Endodermal cell (in vitro differentiated cells): ENCODE data around the gene WDFY2. TPM values are rescaled to one million over a fixed set of nuclear protein-coding genes. Genes with fewer than 3 reads are reported as not detected.
"Not testable (repeated sequence)": the region's sequence is repeated elsewhere in the genome, so short reads cannot be mapped to it uniquely, and the experiment has no call there.

Experiments
- DNase-seq: peaks from one replicate; pipeline ENCODE4 v3.0.0-alpha.2; 2017
- H3K27ac ChIP-seq: 2 replicates; pipeline ENCODE4 v1.5.1; 2013; ENCODE audit warnings: mild to moderate bottlenecking, low read depth, low read length, moderate library complexity
- H3K27me3 ChIP-seq: 2 replicates; pipeline ENCODE4 v1.6.1; 2013; ENCODE audit warnings: mild to moderate bottlenecking, low read length, moderate library complexity; ENCODE audit not compliant: insufficient read depth, control insufficient read depth, poor library complexity, severe bottlenecking
- H3K36me3 ChIP-seq: 2 replicates; pipeline ENCODE4 v1.7.0; 2013; ENCODE audit warnings: mild to moderate bottlenecking, low read length, moderate library complexity; ENCODE audit not compliant: control insufficient read depth, insufficient read depth
- H3K4me1 ChIP-seq: one replicate; pipeline ENCODE4 v1.7.0; 2013; ENCODE audit warnings: low read length; ENCODE audit not compliant: control insufficient read depth, insufficient read depth
- H3K4me3 ChIP-seq: 2 replicates; pipeline ENCODE4 v1.5.1; 2013; ENCODE audit warnings: mild to moderate bottlenecking, low read length, moderate library complexity
- H3K9ac ChIP-seq: 2 replicates; pipeline ENCODE4 v1.6.1; 2013; ENCODE audit warnings: mild to moderate bottlenecking, low read length, moderate library complexity; ENCODE audit not compliant: poor library complexity, severe bottlenecking; ENCODE audit errors: extremely low read depth
- H3K9me3 ChIP-seq: 2 replicates; pipeline ENCODE4 v1.6.1; 2013; ENCODE audit warnings: mild to moderate bottlenecking, low read length, moderate library complexity; ENCODE audit not compliant: control insufficient read depth
- H3K27ac Mint-ChIP-seq: 2 replicates; pipeline ENCODE4 v1.8.0; 2020; ENCODE audit warnings: mixed read lengths
- H3K27me3 Mint-ChIP-seq: 2 replicates; pipeline ENCODE4 v1.8.0; 2021; ENCODE audit warnings: mild to moderate bottlenecking, mixed read lengths; ENCODE audit not compliant: insufficient read depth
- H3K36me3 Mint-ChIP-seq: 2 replicates; pipeline ENCODE4 v1.8.0; 2020; ENCODE audit warnings: low read depth, mixed read lengths
- H3K4me1 Mint-ChIP-seq: 2 replicates; pipeline ENCODE4 v1.8.0; 2020; ENCODE audit warnings: mixed read lengths
- H3K4me3 Mint-ChIP-seq: 2 replicates; pipeline ENCODE4 v1.8.0; 2020; ENCODE audit warnings: mild to moderate bottlenecking, moderate library complexity, mixed read lengths
- H3K9me3 Mint-ChIP-seq: 2 replicates; pipeline ENCODE4 v1.8.0; 2020; ENCODE audit warnings: mild to moderate bottlenecking, mixed read lengths
- CTCF ChIP-seq: fragments of 200-600 bp; sonication (generic); conservative IDR thresholded peaks from 2 replicates; pipeline ENCODE4 v1.5.0; 2021; ENCODE audit warnings: antibody characterized with exemption, mild to moderate bottlenecking
- WGBS, 2 experiments: methylation state at CpG; one replicate each; pipeline versions ENCODE4 v1.1.5 to v1.1.7; 2013; ENCODE audit warnings: missing lambda C conversion rate in 2 of 2, mixed read lengths in 1 of 2; ENCODE audit not compliant: insufficient coverage in 1 of 2, insufficient read length in 1 of 2; 5-methylcytosine and 5-hydroxymethylcytosine counted together
- total RNA-seq, 2 donors: library from RNA; stranded (reverse); fragmentation: NEBNext Ultra II Directional in 1 of 2; extraction: Animal tissue kit (Norgen Biotek cat#: 25700) in 1 of 2; gene quantifications; 2 replicates in 1 of 2; 3 replicates in 1 of 2; pipeline ENCODE4 v1.2.1, GENCODE V29; 2021

WDFY2 gene
- total RNA-seq, 2 donors from 2014 or later: 20.6 to 28.0 TPM

GRCh38 chr13:51564252-51564651, 20.0 kb upstream of the WDFY2 start:
- Mint-ChIP-seq H3K27me3 (peaks cover 4% of the 10 kb centered on the region), H3K9me3 (peaks cover 27% of the 10 kb centered on the region), H3K4me3 (no peak overlapping the region), H3K4me1 (no peaks in the 10 kb centered on the region), H3K36me3 (no peaks in the 10 kb centered on the region), H3K27ac (no peak overlapping the region)
- no peak overlapping the region for H3K27ac ChIP-seq
- H3K4me3 ChIP-seq: no peak overlapping the region
- H3K9me3 ChIP-seq: peaks cover 12% of the 10 kb centered on the region
- no peaks in the 10 kb centered on the region for H3K36me3 ChIP-seq
- no peaks in the 10 kb centered on the region for H3K4me1 ChIP-seq
- TF ChIP-seq CTCF: no peak
- no peaks in the 10 kb centered on the region for H3K27me3 ChIP-seq
- WGBS, 2 experiments: 93 to 94% methylated on average over 3 of the region's 3 CpGs
- H3K9ac ChIP-seq: no peak overlapping the region
- DNase-seq: no peak

- H3K4me1 ChIP-seq: no peaks in the 10 kb centered on the region
- no peaks in the 10 kb centered on the region for H3K36me3 ChIP-seq
- no peak for TF ChIP-seq CTCF
- H3K9me3 Mint-ChIP-seq: peaks cover 27% of the 10 kb centered on the region
- H3K27me3 ChIP-seq: no peaks in the 10 kb centered on the region
- DNase-seq: no peak
- no peak overlapping the region for H3K4me3 ChIP-seq
- no peak overlapping the region for H3K27ac ChIP-seq
- H3K4me1 Mint-ChIP-seq: no peaks in the 10 kb centered on the region
- no peak overlapping the region for H3K4me3 Mint-ChIP-seq
- no peak overlapping the region for H3K27ac Mint-ChIP-seq
- peaks cover 6% of the 10 kb centered on the region for H3K27me3 Mint-ChIP-seq
- H3K36me3 Mint-ChIP-seq: no peaks in the 10 kb centered on the region
- H3K9ac ChIP-seq: no peak overlapping the region
- peaks cover 12% of the 10 kb centered on the region for H3K9me3 ChIP-seq
- WGBS, 2 experiments: 63 to 87% methylated on average over 1 of the region's 1 CpG
These were observed 19.6 kb upstream of the WDFY2 start for GRCh38 chr13:51564671-51565070.

- WGBS, 2 experiments: 83 to 97% methylated on average over 3 of the region's 4 CpGs
- not testable (repeated sequence) for H3K27ac ChIP-seq, H3K4me1 ChIP-seq, H3K27me3 Mint-ChIP-seq, H3K4me3 ChIP-seq, H3K36me3 Mint-ChIP-seq, H3K27me3 ChIP-seq, H3K4me1 Mint-ChIP-seq, H3K27ac Mint-ChIP-seq, H3K4me3 Mint-ChIP-seq, DNase-seq, H3K36me3 ChIP-seq, H3K9ac ChIP-seq
- peaks cover 12% of the 10 kb centered on the region for H3K9me3 ChIP-seq
- peaks cover 38% of the 10 kb centered on the region for H3K9me3 Mint-ChIP-seq
These were observed 15.3 kb upstream of the WDFY2 start for GRCh38 chr13:51569001-51569400.

- Histone ChIP-seq H3K4me1 (no peaks in the 10 kb centered on the region), H3K4me3 (no peak overlapping the region), H3K9ac (no peak overlapping the region), H3K27ac (no peak overlapping the region), H3K9me3 (no peaks in the 10 kb centered on the region), H3K27me3 (no peaks in the 10 kb centered on the region), H3K36me3 (no peaks in the 10 kb centered on the region)
- peaks cover 4% of the 10 kb centered on the region for H3K9me3 Mint-ChIP-seq
- no peak overlapping the region for H3K4me3 Mint-ChIP-seq
- H3K36me3 Mint-ChIP-seq: no peaks in the 10 kb centered on the region
- no peak overlapping the region for H3K27ac Mint-ChIP-seq
- DNase-seq: no peak
- 90% methylated on average over 1 of the region's 1 CpG; no CpG with 5 or more reads in 1 of the 2 experiments for WGBS, 2 experiments
- peaks cover 9% of the 10 kb centered on the region for H3K27me3 Mint-ChIP-seq
- no peaks in the 10 kb centered on the region for H3K4me1 Mint-ChIP-seq
- no peak for TF ChIP-seq CTCF
These were observed 7.5 kb upstream of the WDFY2 start for GRCh38 chr13:51576754-51577153.
